Dermis blood vessel endothelial cell (primary cell): ENCODE results near the gene STXBP1. TPM values are rescaled to one million over a fixed set of nuclear protein-coding genes. Genes with fewer than 3 reads are reported as not detected.
A peak's percentile ranks its signal among the peaks of the same experiment; 100 is the strongest.

ENCODE experiments used
- DNase-seq: peaks from one replicate; pipeline ENCODE4 v3.0.0; 2010
- total RNA-seq: library from RNA; depleted of rRNA; stranded (reverse); fragments of >200 nt; gene quantifications from 2 replicates; pipeline ENCODE4 v1.2.3, GENCODE V29; 2014

The STXBP1 gene
- total RNA-seq, 1 donor from 2014 or later = 24.7 TPM

GRCh38 chr9:127716412-127716811 lies 104.3 kb downstream of the STXBP1 start:
- DNase-seq = no peak

GRCh38 chr9:127717766-127718165 lies 105.7 kb downstream of the STXBP1 start:
- no peak for DNase-seq

- no peak for DNase-seq
Observed at GRCh38 chr9:127720031-127720864, 108.2 kb downstream of the STXBP1 start.

GRCh38 chr9:127720865-127721227 lies 108.8 kb downstream of the STXBP1 start:
- DNase-seq = no peak

GRCh38 chr9:127721391-127721821 lies 109.3 kb downstream of the STXBP1 start:
- DNase-seq = no peak

- DNase-seq = no peak
Observed at GRCh38 chr9:127722055-127722745, 110.1 kb downstream of the STXBP1 start.

GRCh38 chr9:127723013-127723412 lies 110.9 kb downstream of the STXBP1 start:
- DNase-seq = no peak

GRCh38 chr9:127723444-127723843 lies 111.4 kb downstream of the STXBP1 start:
- DNase-seq = no peak

- DNase-seq = no peak
Observed at GRCh38 chr9:127724012-127724411, 111.9 kb downstream of the STXBP1 start.

- no peak for DNase-seq
Observed at GRCh38 chr9:127726871-127727270, 114.8 kb downstream of the STXBP1 start.

- DNase-seq = no peak
Observed at GRCh38 chr9:127728808-127729207, 116.7 kb downstream of the STXBP1 start.

- DNase-seq = no peak
Observed at GRCh38 chr9:127729522-127730256, 117.6 kb downstream of the STXBP1 start.

- DNase-seq = no peak
Observed at GRCh38 chr9:127730262-127730661, 118.2 kb downstream of the STXBP1 start.

GRCh38 chr9:127730799-127731410 lies 118.8 kb downstream of the STXBP1 start:
- DNase-seq = no peak

- no peak for DNase-seq
Observed at GRCh38 chr9:127731938-127732337, 119.9 kb downstream of the STXBP1 start.

GRCh38 chr9:127732444-127732843 lies 120.4 kb downstream of the STXBP1 start:
- no peak for DNase-seq

GRCh38 chr9:127733614-127734013 lies 121.5 kb downstream of the STXBP1 start:
- no peak for DNase-seq

GRCh38 chr9:127734247-127734746 lies 122.2 kb downstream of the STXBP1 start:
- no peak for DNase-seq

GRCh38 chr9:127734747-127735529 lies 122.9 kb downstream of the STXBP1 start, which contains the start of gene TOR2A:
TOR2A (minus strand) TSS chr9:127735294; CDS start chr9:127735270, 24 bp downstream.
- DNase-seq = peak; percentile 99

- peak; percentile 41 for DNase-seq
Observed at GRCh38 chr9:127735530-127736185, 123.6 kb downstream of the STXBP1 start.

- DNase-seq = no peak
Observed at GRCh38 chr9:127738666-127739065, 126.6 kb downstream of the STXBP1 start.
